Measurements from ENCODE around the gene JAK3. TPM values are rescaled to one million over a fixed set of nuclear protein-coding genes. Genes with fewer than 3 reads are reported as not detected.
"Not testable (repeated sequence)": the region's sequence is repeated elsewhere in the genome, so short reads cannot be mapped to it uniquely, and the experiment has no call there.

The JAK3 gene
- total RNA-seq, result 100 to 1,000 TPM; 174 to 180 TPM

DNA sequence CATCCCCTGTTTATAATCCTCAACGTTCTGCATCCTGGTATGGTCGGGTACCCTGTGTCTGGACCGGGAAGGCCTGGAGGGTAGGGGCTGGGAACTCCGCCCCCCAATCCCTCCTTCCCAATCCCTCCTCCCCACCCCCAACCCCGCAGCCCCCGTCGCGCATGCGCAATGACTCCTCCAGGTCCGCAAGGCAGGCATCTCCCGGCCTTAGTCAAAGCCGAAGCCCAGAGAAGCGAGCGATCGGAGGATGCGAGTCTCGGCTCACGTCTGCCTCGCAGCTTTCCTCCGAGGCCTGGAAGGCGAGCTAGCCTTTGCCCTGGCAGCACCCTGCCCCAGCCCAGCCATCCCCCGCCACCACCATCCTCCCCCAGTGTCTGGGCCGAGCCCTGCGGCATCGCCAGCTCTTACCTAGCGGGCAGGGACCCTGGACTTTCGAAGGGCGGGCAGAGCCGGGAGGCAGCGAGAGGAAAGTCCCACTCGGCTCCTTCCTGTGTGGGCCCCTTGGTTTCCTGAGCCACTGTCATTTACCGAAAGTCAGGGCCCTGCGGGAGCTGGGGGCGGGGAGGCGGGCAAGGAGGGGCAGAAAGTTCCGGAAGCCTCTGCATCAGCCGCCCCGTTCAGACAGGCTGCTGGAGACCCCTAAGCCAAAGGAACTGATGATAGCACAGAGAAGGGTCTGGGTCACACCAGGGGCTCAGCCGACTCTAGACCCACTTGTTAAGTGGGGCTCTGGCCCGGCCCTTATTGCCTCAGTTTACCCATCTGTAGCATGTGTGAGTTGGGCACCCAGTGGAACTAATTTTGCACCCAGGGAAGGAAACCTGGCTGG, at the start of gene JAK3:
TSS of gene JAK3 (minus strand) at position 445 of the 829 bp plus-strand sequence. CDS start 3,565 bp downstream, outside the sequence.
- ChIA-PET POLR2A (interaction anchor here (0.5 to 2.3 kb wide), 9 partner anchors 12 to 171 kb away, joined by 3 to 15 read pairs (median 5); partner anchors contain the start of genes RPL18A and SLC5A5), CTCF (interaction anchor here (0.6 to 5.2 kb wide), 7 partner anchors 8 to 428 kb away, joined by 3 to 55 read pairs (median 4); partner anchors contain the start of genes CCDC124 and RPL18A)
- Mint-ChIP-seq H3K27ac (peak within 1 kb of the TSS; percentile 98), H3K36me3 (ENCODE audit: low read depth) (peaks cover 45% of the 10 kb centered on the region), H3K4me1 (peaks cover 69% of the 10 kb centered on the region), H3K27me3 (no peaks in the 10 kb centered on the region), H3K4me3 (peak within 1 kb of the TSS; percentile 92), H3K9me3 (ENCODE audit: low read depth) (peaks cover 4% of the 10 kb centered on the region)
- peak; percentile 82 for ATAC-seq
- DNase-seq, result peak; percentile 96
- intact Hi-C loops (cut with DNase I, micrococcal nuclease), result loop anchor here (1.0 to 5.0 kb wide), 6 partner anchors 12 to 1520 kb away; partner anchors contain the start of genes RPL18A (in 2 of the 2), MAP1S (in 1 of the 2) and PGLS (in 1 of the 2)

DNA sequence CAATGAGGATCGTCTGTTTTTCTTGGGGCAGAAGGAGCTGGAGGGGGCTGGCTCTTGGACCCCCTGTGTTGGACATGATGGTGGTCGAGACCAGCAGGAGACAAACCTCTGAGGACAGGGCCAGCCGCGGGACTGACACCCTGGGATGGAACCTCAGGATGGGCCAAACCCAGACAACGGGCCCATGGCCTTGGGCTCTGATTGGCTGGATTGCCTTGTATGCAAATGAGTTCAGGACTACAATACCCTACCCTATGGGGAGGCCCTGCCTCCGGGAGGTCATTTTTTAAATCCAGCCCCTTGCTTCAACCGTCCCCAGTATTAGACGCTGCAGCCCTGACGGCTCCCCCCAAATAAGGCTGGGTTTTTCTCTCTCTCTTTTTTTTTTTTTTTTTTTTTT, 46.0 kb upstream of the JAK3 start:
- ChIA-PET CTCF (no interaction called here), POLR2A (no interaction called here)
- no peak for ATAC-seq
- intact Hi-C loops (cut with DNase I, micrococcal nuclease), result no loop called here
- Mint-ChIP-seq H3K27ac (no peak overlapping the region), H3K4me1 (no peaks in the 10 kb centered on the region), H3K36me3 (ENCODE audit: low read depth) (no peaks in the 10 kb centered on the region), H3K4me3 (no peak overlapping the region), H3K27me3 (no peaks in the 10 kb centered on the region), H3K9me3 (ENCODE audit: low read depth) (no peaks in the 10 kb centered on the region)
- no peak for DNase-seq

DNA sequence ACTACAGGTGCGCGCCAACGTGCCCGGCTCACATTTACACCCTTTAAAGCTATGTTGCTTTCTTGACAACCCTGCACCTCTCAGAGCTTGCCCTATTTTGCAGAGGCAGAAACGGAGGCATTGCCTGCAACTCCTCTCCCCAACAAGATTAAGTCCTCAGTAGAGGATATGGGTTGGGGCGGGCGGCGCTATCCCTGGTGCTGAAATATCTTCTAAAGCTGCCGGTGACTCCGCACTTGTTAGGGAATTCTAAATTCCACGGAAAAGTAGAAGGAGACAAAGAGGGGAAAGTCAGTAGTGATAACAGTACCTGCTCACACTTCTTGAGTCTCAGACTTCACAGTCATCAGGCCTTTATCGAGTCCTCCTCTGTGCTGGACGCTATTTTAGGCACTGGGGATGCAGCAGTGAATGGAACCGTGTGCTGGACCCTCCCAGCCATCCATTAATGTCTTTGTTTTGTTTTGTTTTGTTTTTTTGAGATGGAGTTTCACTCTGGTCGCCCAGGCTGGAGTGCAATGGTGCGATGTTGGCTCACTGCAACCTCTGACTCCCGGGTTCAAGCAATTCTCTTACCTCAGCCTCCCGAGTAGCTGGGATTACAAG, 41.9 kb upstream of the JAK3 start:
- H3K4me3 Mint-ChIP-seq, result no peak overlapping the region
- H3K27ac Mint-ChIP-seq, result no peak overlapping the region
- H3K36me3 Mint-ChIP-seq (ENCODE audit: low read depth), result no peaks in the 10 kb centered on the region
- ChIA-PET POLR2A (no interaction called here), CTCF (interaction anchor here (1.0 to 1.2 kb wide), 2 partner anchors 48 to 107 kb away, joined by 3 read pairs; no protein-coding TSS in a partner anchor)
- H3K9me3 Mint-ChIP-seq (ENCODE audit: low read depth), result no peaks in the 10 kb centered on the region
- H3K27me3 Mint-ChIP-seq, result no peaks in the 10 kb centered on the region
- no peak for ATAC-seq
- H3K4me1 Mint-ChIP-seq, result no peaks in the 10 kb centered on the region
- DNase-seq, result peak; percentile 45
- intact Hi-C loops (cut with DNase I, micrococcal nuclease), result no loop called here

DNA sequence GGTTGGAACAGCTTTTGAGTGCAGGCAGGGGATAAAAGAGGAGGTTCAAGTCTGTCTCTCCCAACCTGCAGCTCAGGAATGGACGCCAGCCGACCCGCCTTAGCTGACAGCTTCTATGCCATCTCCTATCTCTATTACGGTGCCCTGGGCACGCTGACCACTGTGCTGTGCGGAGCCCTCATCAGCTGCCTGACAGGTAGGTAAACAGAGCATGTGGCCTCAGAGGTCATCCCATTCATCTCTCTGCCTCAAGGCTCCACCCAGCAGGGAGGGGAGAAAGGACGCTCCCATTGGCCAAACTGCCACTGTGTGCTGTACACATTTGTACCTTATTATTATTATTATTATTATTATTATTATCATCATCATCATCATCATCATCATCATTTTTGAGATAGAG, 40.5 kb upstream of the JAK3 start:
- H3K27ac Mint-ChIP-seq, result no peak overlapping the region
- DNase-seq, result no peak
- no peak overlapping the region for H3K4me3 Mint-ChIP-seq
- ChIA-PET CTCF (no interaction called here), POLR2A (no interaction called here)
- no peaks in the 10 kb centered on the region for H3K36me3 Mint-ChIP-seq (ENCODE audit: low read depth)
- ATAC-seq, result no peak
- H3K9me3 Mint-ChIP-seq (ENCODE audit: low read depth), result no peaks in the 10 kb centered on the region
- intact Hi-C loops (cut with DNase I, micrococcal nuclease), result no loop called here
- no peaks in the 10 kb centered on the region for H3K4me1 Mint-ChIP-seq
- H3K27me3 Mint-ChIP-seq, result no peaks in the 10 kb centered on the region

DNA sequence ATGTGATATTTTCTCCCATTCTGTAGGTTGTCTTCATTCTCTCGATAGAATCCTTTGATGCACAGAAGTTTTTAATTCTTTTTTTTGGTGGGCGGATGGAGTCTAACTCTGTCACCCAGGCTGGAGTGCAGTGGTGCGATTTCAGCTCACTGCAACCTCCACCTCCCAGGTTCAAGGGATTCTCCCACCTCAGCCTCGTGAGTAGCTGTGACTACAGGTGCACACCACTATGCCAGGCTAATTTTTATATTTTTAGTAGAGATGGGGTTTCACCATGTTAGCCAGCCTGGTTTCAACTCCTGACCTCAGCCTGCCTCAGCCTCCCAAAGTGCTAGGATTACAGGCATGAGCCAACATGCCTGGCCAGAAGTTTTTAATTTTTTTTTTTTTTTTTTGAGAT, 39.4 kb upstream of the JAK3 start:
- DNase-seq; H3K4me1 Mint-ChIP-seq; CTCF ChIA-PET; H3K27me3 Mint-ChIP-seq; H3K4me3 Mint-ChIP-seq; intact Hi-C loops (cut with DNase I, micrococcal nuclease); ATAC-seq; POLR2A ChIA-PET; H3K9me3 Mint-ChIP-seq (ENCODE audit: low read depth); H3K36me3 Mint-ChIP-seq (ENCODE audit: low read depth); H3K27ac Mint-ChIP-seq: not testable (repeated sequence)

DNA sequence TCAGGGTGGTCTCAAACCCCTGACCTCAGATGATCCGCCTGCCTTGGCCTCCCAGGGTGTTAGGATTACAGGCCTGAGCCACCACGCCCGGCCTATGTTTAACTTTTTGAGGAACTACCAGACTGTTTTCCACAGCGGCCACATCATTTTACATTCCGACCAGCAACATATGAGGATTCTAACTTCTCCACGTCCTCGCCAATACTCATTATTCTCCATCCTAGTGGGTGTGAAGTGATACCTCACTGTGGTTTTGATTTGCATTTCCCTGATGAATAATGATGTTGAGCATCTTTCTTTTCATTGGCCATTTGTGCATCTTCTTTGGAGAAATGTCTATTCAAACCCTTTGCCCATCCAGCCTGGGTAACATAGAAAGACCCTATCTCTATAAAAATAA, 38.7 kb upstream of the JAK3 start:
- CTCF ChIA-PET, result no interaction called here
- H3K4me1 Mint-ChIP-seq, result no peaks in the 10 kb centered on the region

DNA sequence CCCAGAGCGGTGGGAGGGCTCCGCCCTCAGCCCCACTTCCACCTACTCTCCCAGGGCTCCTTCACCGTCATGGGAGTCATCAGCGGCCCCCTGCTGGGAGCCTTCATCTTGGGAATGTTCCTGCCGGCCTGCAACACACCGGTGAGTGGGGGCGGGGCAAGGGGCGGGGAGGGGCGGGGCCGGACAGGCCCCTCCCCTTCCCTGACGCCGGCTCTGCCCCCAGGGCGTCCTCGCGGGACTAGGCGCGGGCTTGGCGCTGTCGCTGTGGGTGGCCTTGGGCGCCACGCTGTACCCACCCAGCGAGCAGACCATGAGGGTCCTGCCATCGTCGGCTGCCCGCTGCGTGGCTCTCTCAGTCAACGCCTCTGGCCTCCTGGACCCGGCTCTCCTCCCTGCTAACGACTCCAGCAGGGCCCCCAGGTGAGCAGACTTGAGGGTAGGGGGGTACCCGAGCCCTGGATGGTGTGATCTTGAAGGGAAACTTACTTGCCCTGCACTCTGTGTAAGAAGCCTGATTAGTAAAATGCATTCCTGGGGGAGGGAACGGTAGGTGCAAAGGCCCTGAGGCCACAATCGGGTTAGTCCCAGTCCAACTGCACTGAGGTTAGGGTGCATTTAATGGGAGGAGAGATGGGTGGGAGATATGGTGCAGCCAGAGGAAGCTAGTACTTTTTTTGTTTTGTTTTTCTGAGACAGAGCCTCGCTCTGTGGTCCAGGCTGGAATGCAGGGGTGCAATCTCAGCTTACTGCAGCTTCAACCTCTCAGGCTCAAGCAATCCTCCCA, 36.0 kb upstream of the JAK3 start:
- intact Hi-C loops (cut with DNase I, micrococcal nuclease), result no loop called here
- CTCF ChIA-PET, result interaction anchor here (0.7 kb wide), 1 partner anchor 49 kb away, joined by 3 read pairs; the partner anchor contains the start of gene CCDC124

More for the DNA sequence above, 38.7 kb upstream of the JAK3 start:
- no peak for ATAC-seq
- intact Hi-C loops (cut with DNase I, micrococcal nuclease), result no loop called here
- Mint-ChIP-seq H3K27me3 (no peaks in the 10 kb centered on the region), H3K36me3 (ENCODE audit: low read depth) (no peaks in the 10 kb centered on the region), H3K27ac (no peak overlapping the region), H3K9me3 (ENCODE audit: low read depth) (no peaks in the 10 kb centered on the region), H3K4me3 (no peak overlapping the region)
- no peak for DNase-seq
- POLR2A ChIA-PET, result no interaction called here

DNA sequence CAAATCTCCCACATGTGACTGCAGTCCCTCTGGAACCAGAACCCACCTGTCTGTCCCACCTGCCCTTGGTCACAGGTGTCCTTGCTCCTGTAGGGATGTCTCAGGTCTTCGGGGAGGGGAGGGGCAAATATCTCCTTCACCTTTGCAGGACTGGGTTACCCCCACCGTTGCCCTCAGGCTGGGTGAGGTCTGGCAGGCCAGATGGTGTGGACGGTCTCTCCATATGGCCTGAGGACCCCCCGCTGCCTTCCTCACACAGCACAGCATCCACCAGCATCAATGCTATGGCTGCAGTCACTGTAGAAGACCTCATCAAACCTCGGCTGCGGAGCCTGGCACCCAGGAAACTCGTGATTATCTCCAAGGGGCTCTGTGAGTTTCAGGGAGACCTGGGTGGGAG, 33.9 kb upstream of the JAK3 start:
- POLR2A ChIA-PET, result no interaction called here
- no peak for ATAC-seq

More for the DNA sequence above, 36.0 kb upstream of the JAK3 start:
- no peaks in the 10 kb centered on the region for H3K9me3 Mint-ChIP-seq (ENCODE audit: low read depth)
- no peak overlapping the region for H3K27ac Mint-ChIP-seq
- POLR2A ChIA-PET, result interaction anchor here (0.6 kb wide), 2 partner anchors 13 to 101 kb away, joined by 3 read pairs; no protein-coding TSS in a partner anchor
- H3K27me3 Mint-ChIP-seq, result no peaks in the 10 kb centered on the region
- no peak for ATAC-seq
- no peak overlapping the region for H3K4me3 Mint-ChIP-seq
- DNase-seq, result no peak
- H3K36me3 Mint-ChIP-seq (ENCODE audit: low read depth), result no peaks in the 10 kb centered on the region
- no peaks in the 10 kb centered on the region for H3K4me1 Mint-ChIP-seq

DNA sequence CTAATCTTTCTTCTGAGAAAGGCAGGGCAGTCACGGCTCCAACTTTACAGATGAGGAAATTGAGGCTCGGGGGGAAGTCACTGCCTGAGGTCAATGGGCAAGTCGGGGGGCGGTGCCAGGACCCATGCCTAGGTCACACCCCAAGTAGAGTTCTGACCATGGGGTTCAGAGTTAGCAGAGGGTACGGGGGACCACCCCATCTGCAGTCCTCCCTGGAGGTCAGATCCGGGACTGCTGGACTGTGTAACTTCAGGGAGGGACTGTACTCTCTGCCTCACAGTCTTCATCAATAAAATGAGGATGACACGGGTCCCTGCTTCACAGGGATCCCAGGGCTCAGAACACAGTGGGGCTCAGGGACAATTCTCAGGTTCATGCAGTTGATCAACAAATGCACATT, 31.7 kb upstream of the JAK3 start:
- intact Hi-C loops (cut with DNase I, micrococcal nuclease), result no loop called here
- POLR2A ChIA-PET, result no interaction called here
- Mint-ChIP-seq H3K4me3 (no peak overlapping the region), H3K27me3 (no peaks in the 10 kb centered on the region), H3K27ac (no peak overlapping the region), H3K4me1 (peaks cover 1% of the 10 kb centered on the region), H3K36me3 (ENCODE audit: low read depth) (no peaks in the 10 kb centered on the region), H3K9me3 (ENCODE audit: low read depth) (no peaks in the 10 kb centered on the region)
- DNase-seq, result no peak
- CTCF ChIA-PET, result no interaction called here
- ATAC-seq, result no peak

More for the DNA sequence above, 33.9 kb upstream of the JAK3 start:
- CTCF ChIA-PET, result no interaction called here
- intact Hi-C loops (cut with DNase I, micrococcal nuclease), result no loop called here
- Mint-ChIP-seq H3K9me3 (ENCODE audit: low read depth) (no peaks in the 10 kb centered on the region), H3K4me3 (no peak overlapping the region), H3K27ac (no peak overlapping the region), H3K27me3 (no peaks in the 10 kb centered on the region), H3K36me3 (ENCODE audit: low read depth) (no peaks in the 10 kb centered on the region), H3K4me1 (no peaks in the 10 kb centered on the region)
- no peak for DNase-seq

DNA sequence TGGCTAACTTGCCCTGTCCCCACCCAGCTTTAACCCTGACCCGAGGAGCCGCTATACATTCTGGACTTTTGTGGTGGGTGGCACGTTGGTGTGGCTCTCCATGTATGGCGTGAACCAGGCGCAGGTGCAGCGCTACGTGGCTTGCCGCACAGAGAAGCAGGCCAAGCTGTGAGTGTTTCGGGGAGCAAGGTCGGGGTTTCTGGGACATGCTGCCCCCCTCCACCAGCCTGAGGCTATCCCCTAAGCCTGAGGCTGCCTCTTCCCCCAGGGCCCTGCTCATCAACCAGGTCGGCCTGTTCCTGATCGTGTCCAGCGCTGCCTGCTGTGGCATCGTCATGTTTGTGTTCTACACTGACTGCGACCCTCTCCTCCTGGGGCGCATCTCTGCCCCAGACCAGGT, 29.9 kb upstream of the JAK3 start:
- DNase-seq (no peak), ATAC-seq (no peak)
- ChIA-PET CTCF (interaction anchor here (0.6 kb wide), 1 partner anchor 171 kb away, joined by 3 read pairs; no protein-coding TSS in a partner anchor), POLR2A (no interaction called here)
- Mint-ChIP-seq H3K4me3 (no peak overlapping the region), H3K36me3 (ENCODE audit: low read depth) (no peaks in the 10 kb centered on the region), H3K27me3 (no peaks in the 10 kb centered on the region), H3K27ac (no peak overlapping the region), H3K4me1 (peaks cover 12% of the 10 kb centered on the region), H3K9me3 (ENCODE audit: low read depth) (no peaks in the 10 kb centered on the region)
- intact Hi-C loops (cut with DNase I, micrococcal nuclease), result no loop called here

DNA sequence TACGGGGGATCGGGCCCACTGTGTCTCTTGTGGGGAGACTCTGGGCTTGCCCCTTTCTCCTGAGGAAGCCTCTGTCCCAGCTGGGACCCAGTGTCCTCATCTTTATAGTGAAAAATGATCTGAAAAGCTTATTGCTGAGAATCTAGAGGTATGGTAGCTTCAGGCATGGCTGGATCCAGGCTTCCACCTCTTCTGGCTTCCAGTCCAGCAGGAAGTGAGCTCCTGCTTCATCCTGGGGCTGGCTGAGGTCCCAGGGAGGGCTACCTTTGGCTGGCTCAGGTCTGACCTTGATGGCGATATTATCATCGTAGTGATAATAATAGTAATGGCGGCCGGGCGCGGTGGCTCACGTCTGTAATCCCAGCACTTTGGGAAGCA, 27.0 kb upstream of the JAK3 start:
- Mint-ChIP-seq H3K4me1 (peaks cover 17% of the 10 kb centered on the region), H3K27ac (no peak overlapping the region), H3K9me3 (ENCODE audit: low read depth) (no peaks in the 10 kb centered on the region), H3K27me3 (no peaks in the 10 kb centered on the region), H3K36me3 (ENCODE audit: low read depth) (no peaks in the 10 kb centered on the region), H3K4me3 (no peak overlapping the region)
- DNase-seq, result no peak
- ATAC-seq, result no peak
- POLR2A ChIA-PET, result no interaction called here
- intact Hi-C loops (cut with DNase I, micrococcal nuclease), result loop anchor here (1.0 to 5.0 kb wide), 6 partner anchors 15 to 123 kb away; partner anchors contain the start of gene RPL18A (in 1 of the 2)
- CTCF ChIA-PET, result no interaction called here

Data from activated CD4-positive, alpha-beta T cell treated with anti-CD3 and anti-CD28 coated beads for 36 hours (primary cell).